H1 (cell line): ENCODE data around the gene MKX. TPM values are rescaled to one million over a fixed set of nuclear protein-coding genes. Genes with fewer than 3 reads are reported as not detected.

ENCODE experiments used
- CTCF ChIA-PET: fragments of 300-600 bp; sonication (Branson Sonifier 250); formaldehyde crosslinking; loops from one replicate; lab custom pipeline; 2021; ENCODE audit not compliant: partially characterized antibody; lab: Charles Lee
- POLR2A ChIA-PET: fragments of 300-600 bp; sonication (Branson Sonifier 250); formaldehyde crosslinking; loops from one replicate; lab custom pipeline; 2021; ENCODE audit warnings: inconsistent platforms; ENCODE audit not compliant: partially characterized antibody; lab: Charles Lee
- DNase-seq, 2 experiments: peaks; one replicate each; pipeline versions ENCODE4 v3.0.0 to v3.0.0-alpha.2; 2010 to 2022; ENCODE audit warnings: low spot score in 2 of 2, low read depth in 1 of 2, mixed read lengths in 1 of 2
- FAIRE-seq: peaks from 2 replicates; lab custom pipeline; 2011; peaks lifted over from hg19 to GRCh38; lab: Jason Lieb, UNC
- H2AFZ ChIP-seq: 2 replicates; pipeline ENCODE4 v1.8.1; 2012; ENCODE audit warnings: low read length, inconsistent platforms
- H2AK5ac ChIP-seq: 2 replicates; pipeline ENCODE4 v1.6.1; 2013; ENCODE audit warnings: low read depth, low read length
- H2BK120ac ChIP-seq: replicated peaks from 2 replicates; pipeline ENCODE3; 2013; ENCODE audit warnings: low read depth, low read length, inconsistent platforms
- H2BK12ac ChIP-seq: 2 replicates; pipeline ENCODE4 v1.6.1; 2013; ENCODE audit warnings: low read depth, low read length
- H2BK15ac ChIP-seq: 2 replicates; pipeline ENCODE4 v1.6.1; 2013; ENCODE audit warnings: low read length
- H2BK20ac ChIP-seq: 2 replicates; pipeline ENCODE4 v1.6.1; 2013; ENCODE audit warnings: low read length
- H2BK5ac ChIP-seq: 2 replicates; pipeline ENCODE4 v1.6.1; 2013; ENCODE audit warnings: low read depth, low read length
- H3K14ac ChIP-seq: 2 replicates; pipeline ENCODE4 v1.6.1; 2013; ENCODE audit warnings: inconsistent platforms; ENCODE audit not compliant: insufficient read length
- H3K18ac ChIP-seq: 2 replicates; pipeline ENCODE4 v1.6.1; 2013; ENCODE audit warnings: low read length; ENCODE audit errors: extremely low read depth
- H3K23ac ChIP-seq: 2 replicates; pipeline ENCODE4 v1.6.1; 2013; ENCODE audit warnings: inconsistent platforms; ENCODE audit not compliant: insufficient read length
- H3K23me2 ChIP-seq: 2 replicates; pipeline ENCODE4 v1.6.1; 2013; ENCODE audit warnings: low read depth, low read length
- H3K27ac ChIP-seq: 2 replicates; pipeline ENCODE4 v1.6.1; 2011; ENCODE audit warnings: low read depth, low read length, inconsistent platforms
- H3K27me3 ChIP-seq, 4 experiments: replicated peaks in 1 of 4; 1 replicate in 1 of 4; 2 replicates in 3 of 4; pipeline versions ENCODE4 v1.6.1 to v1.8.1; 2011 to 2013; ENCODE audit warnings: low read length in 3 of 4, mild to moderate bottlenecking in 3 of 4, inconsistent platforms in 2 of 4, mixed read lengths in 2 of 4, moderate library complexity in 1 of 4; ENCODE audit not compliant: control insufficient read depth in 3 of 4, insufficient read depth in 3 of 4; ENCODE audit errors: extremely low read depth in 1 of 4
- H3K36me3 ChIP-seq, 4 experiments: 2 replicates each; pipeline versions ENCODE4 v1.6.1 to v1.8.1; 2011 to 2013; ENCODE audit warnings: mild to moderate bottlenecking in 4 of 4, low read length in 3 of 4, moderate library complexity in 2 of 4, control low read depth in 1 of 4, inconsistent platforms in 1 of 4; ENCODE audit not compliant: insufficient read depth in 4 of 4, control insufficient read depth in 2 of 4
- H3K4ac ChIP-seq: replicated peaks from 2 replicates; pipeline ENCODE3; 2013; ENCODE audit warnings: low read length, low read depth, mixed read lengths, inconsistent platforms; ENCODE audit not compliant: insufficient read length
- H3K4me1 ChIP-seq, 4 experiments: replicated peaks in 1 of 4; 1 replicate in 1 of 4; 2 replicates in 3 of 4; pipeline versions ENCODE4 v1.6.1 to v1.8.1; 2011 to 2013; ENCODE audit warnings: low read length in 3 of 4, inconsistent platforms in 2 of 4, mixed read lengths in 1 of 4; ENCODE audit not compliant: insufficient read depth in 4 of 4, control insufficient read depth in 3 of 4
- H3K4me2 ChIP-seq, 2 experiments: 2 replicates each; pipeline versions ENCODE4 v1.6.1 to v1.8.1; 2011 to 2013; ENCODE audit warnings: low read depth in 2 of 2, low read length in 2 of 2, control low read depth in 1 of 2, inconsistent platforms in 1 of 2, mild to moderate bottlenecking in 1 of 2; ENCODE audit not compliant: insufficient read depth in 1 of 2
- H3K4me3 ChIP-seq, 4 experiments: fragments of 200-600, 300-600 bp in 1 of 4; sonication (generic), shearing (Covaris generic), sonication (Bioruptor Twin) in 1 of 4; 2 replicates each; pipeline versions ENCODE4 v1.5.1 to v1.8.1; 2011 to 2016; ENCODE audit warnings: low read length in 4 of 4, low read depth in 3 of 4, control low read depth in 2 of 4, inconsistent platforms in 2 of 4, mild to moderate bottlenecking in 2 of 4, mixed read lengths in 1 of 4, moderate library complexity in 1 of 4; ENCODE audit not compliant: insufficient read depth in 2 of 4; ENCODE audit errors: extremely low read depth in 1 of 4
- H3K56ac ChIP-seq: replicated peaks from 2 replicates; pipeline ENCODE3; 2013; ENCODE audit warnings: low read depth, mild to moderate bottlenecking, mixed read lengths, low read length, inconsistent platforms; ENCODE audit not compliant: insufficient read length
- H3K79me1 ChIP-seq: 2 replicates; pipeline ENCODE4 v1.6.1; 2013; ENCODE audit warnings: low read depth, low read length, control low read depth
- H3K79me2 ChIP-seq, 2 experiments: 2 replicates each; pipeline versions ENCODE4 v1.6.1 to v1.8.1; 2012 to 2013; ENCODE audit warnings: low read length in 2 of 2, mild to moderate bottlenecking in 2 of 2, inconsistent platforms in 1 of 2; ENCODE audit not compliant: insufficient read depth in 2 of 2, control insufficient read depth in 1 of 2
- H3K9ac ChIP-seq, 4 experiments: replicated peaks in 1 of 4; 1 replicate in 1 of 4; 2 replicates in 3 of 4; pipeline versions ENCODE4 v1.6.1 to v1.8.1; 2011 to 2013; ENCODE audit warnings: low read depth in 3 of 4, low read length in 3 of 4, control low read depth in 2 of 4, mild to moderate bottlenecking in 2 of 4, moderate library complexity in 2 of 4, inconsistent platforms in 1 of 4; ENCODE audit errors: extremely low read depth in 1 of 4
- H3K9me3 ChIP-seq, 2 experiments: 2 replicates each; pipeline versions ENCODE4 v1.6.1 to v1.8.1; 2012 to 2013; ENCODE audit warnings: mild to moderate bottlenecking in 2 of 2, moderate library complexity in 2 of 2, control low read depth in 1 of 2, inconsistent platforms in 1 of 2, low read depth in 1 of 2, low read length in 1 of 2, mixed read lengths in 1 of 2; ENCODE audit not compliant: insufficient read depth in 2 of 2
- H4K20me1 ChIP-seq, 2 experiments: replicated peaks in 1 of 2; 2 replicates each; pipeline versions ENCODE3 to v1.8.1; 2011 to 2013; ENCODE audit warnings: inconsistent platforms in 2 of 2, low read length in 2 of 2, mild to moderate bottlenecking in 1 of 2; ENCODE audit not compliant: insufficient read depth in 2 of 2, control insufficient read depth in 1 of 2
- H4K5ac ChIP-seq: 2 replicates; pipeline ENCODE4 v1.6.1; 2013; ENCODE audit warnings: low read length, low read depth, mixed read lengths, inconsistent platforms; ENCODE audit not compliant: insufficient read length
- H4K8ac ChIP-seq: 2 replicates; pipeline ENCODE4 v1.8.0; 2013; ENCODE audit warnings: mild to moderate bottlenecking, moderate library complexity, low read length, inconsistent platforms; ENCODE audit not compliant: insufficient read depth; ENCODE audit errors: extremely low read depth
- H4K91ac ChIP-seq: replicated peaks from 2 replicates; pipeline ENCODE3; 2013; ENCODE audit warnings: low read length, mixed read lengths, inconsistent platforms; ENCODE audit not compliant: insufficient read length
- EP300 ChIP-seq, 2 experiments: IDR thresholded peaks; 1 replicate in 1 of 2; 2 replicates in 1 of 2; pipeline ENCODE4 v1.6.1; 2011 to 2012; ENCODE audit warnings: low read depth in 2 of 2, low read length in 2 of 2, mild to moderate bottlenecking in 2 of 2, borderline replicate concordance in 1 of 2, inconsistent platforms in 1 of 2, moderate library complexity in 1 of 2
- GABPA ChIP-seq: IDR thresholded peaks from 2 replicates; pipeline ENCODE4 v1.6.1; 2011; ENCODE audit warnings: mild to moderate bottlenecking, low read length, moderate library complexity, borderline replicate concordance; ENCODE audit not compliant: insufficient read depth
- GTF2F1 ChIP-seq: IDR thresholded peaks from 2 replicates; pipeline ENCODE4 v1.6.1; 2012; ENCODE audit warnings: low read depth, low read length, improper control_type of control experiment, borderline replicate concordance
- KDM1A ChIP-seq: fragments of 200-600, 300-600 bp; sonication (generic); IDR thresholded peaks from 2 replicates; pipeline ENCODE4 v1.7.1; 2016; ENCODE audit warnings: mild to moderate bottlenecking, low read length, borderline replicate concordance
- WGBS, 2 experiments: shearing (Covaris generic) in 1 of 2; methylation state at CpG; one replicate each; pipeline versions ENCODE4 v1.1.6 to v1.1.7; 2013 to 2015; ENCODE audit warnings: low lambda C conversion rate in 2 of 2, mixed read lengths in 2 of 2, inconsistent platforms in 1 of 2, low coverage in 1 of 2, missing lambda C conversion rate in 1 of 2; ENCODE audit not compliant: insufficient replicate concordance in 2 of 2, insufficient coverage in 1 of 2, insufficient read length in 1 of 2; ENCODE audit errors: extremely low coverage in 1 of 2, missing lambda C conversion rate in 1 of 2; 5-methylcytosine and 5-hydroxymethylcytosine counted together
- polyA plus RNA-seq, 7 experiments: library from polyadenylated mRNA; depleted of rRNA in 3 of 7; stranded (reverse) in 5 of 7; unstranded in 2 of 7; fragments of >200 nt in 5 of 7; fragments of 200-250 nt in 2 of 7; gene quantifications; 1 replicate in 5 of 7; 2 replicates in 1 of 7; 4 replicates in 1 of 7; pipeline versions ENCODE4 v1.2.1 to v1.2.3, GENCODE V29; 2011 to 2013; ENCODE audit warnings: missing spikeins in 2 of 7, mixed read lengths in 2 of 7
- total RNA-seq: library from RNA; stranded (reverse); fragmentation: NEBNext Ultra II Directional; extraction: Animal tissue kit (Norgen Biotek cat#: 25700); gene quantifications from 2 replicates; pipeline ENCODE4 v1.2.1, GENCODE V29; 2021
- TF ChIP-seq, protein P1 (sequence below): IDR thresholded peaks from 2 replicates; pipeline ENCODE4 v1.6.1; 2011; ENCODE audit warnings: low read length, improper control_type of control experiment

The MKX gene
- total and polyA plus RNA-seq, 2 of the 8 experiments (the other 6 are each of a cell fraction or from before 2014, with no cell fraction given): 0.21 to 1.3 TPM

DNA sequence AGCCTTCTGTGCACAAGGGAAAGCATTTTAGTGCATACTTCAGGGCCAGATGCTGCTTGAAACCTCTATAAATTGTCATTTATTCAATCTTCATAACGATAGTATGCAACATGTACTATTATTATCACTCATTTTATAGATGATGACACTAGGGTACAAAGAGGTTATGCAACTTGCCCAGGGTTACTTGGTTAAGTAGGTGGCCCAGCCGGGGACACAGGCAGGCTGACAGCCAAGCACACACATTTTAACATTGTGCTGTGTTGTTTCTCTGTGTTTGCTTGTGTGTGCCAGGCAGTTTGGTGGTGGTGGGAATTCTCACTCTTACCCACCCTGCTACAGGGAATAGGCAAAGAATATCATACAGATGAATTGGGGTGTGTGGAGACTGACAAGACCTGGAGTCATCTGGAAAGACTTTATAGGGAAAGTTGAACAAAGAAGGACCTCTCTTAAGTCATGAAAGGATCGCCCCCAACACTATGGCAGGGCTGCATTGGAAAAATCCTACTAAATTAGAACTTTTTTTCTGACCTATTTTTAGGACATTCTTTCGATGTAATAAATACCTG lies 98.9 kb downstream of the MKX start:
- Histone ChIP-seq H2AFZ (no peak overlapping the region), H3K14ac (no peak overlapping the region), H3K23me2 (no peaks in the 10 kb centered on the region), H3K27me3 (no peaks in the 10 kb centered on the region), H3K9ac (no peak overlapping the region), H3K56ac (no peak overlapping the region), H4K8ac (no peak overlapping the region), H3K27ac (no peak overlapping the region), H3K18ac (no peak overlapping the region), H4K5ac (no peak overlapping the region), H2BK5ac (no peak overlapping the region), H4K20me1 (no peaks in the 10 kb centered on the region), H3K4me3 (no peak overlapping the region), H3K4me2 (no peak overlapping the region), H3K23ac (no peak overlapping the region), H3K36me3 (no peaks in the 10 kb centered on the region), H3K4ac (no peak overlapping the region), H3K79me1 (no peaks in the 10 kb centered on the region), H4K91ac (no peak overlapping the region), H2BK20ac (no peak overlapping the region), H3K4me1 (no peaks in the 10 kb centered on the region), H3K9me3 (no peaks in the 10 kb centered on the region), H2BK120ac (no peak overlapping the region), H2AK5ac (no peak overlapping the region), H2BK12ac (no peak overlapping the region), H3K79me2 (no peaks in the 10 kb centered on the region), H2BK15ac (no peak overlapping the region)
- 92% methylated on average over 4 of the region's 4 CpGs; no CpG with 5 or more reads in 1 of the 2 experiments for WGBS, 2 experiments
- ChIA-PET CTCF (interaction anchor here (1.4 kb wide), 1 partner anchor 11 kb away, joined by 3 read pairs; no protein-coding TSS in a partner anchor), POLR2A (no interaction called here)
- no peak for DNase-seq
- no peak for FAIRE-seq
- no peak for TF ChIP-seq KDM1A
- TF ChIP-seq GABPA: no peak
- TF ChIP-seq GTF2F1: no peak
- no peak for TF ChIP-seq EP300 (IDR thresholded peaks at IDR 0.05; ENCODE audit: borderline replicate concordance in 1 of 2, low read depth in 2 of 2, low read length in 2 of 2)
- TF ChIP-seq, protein P1, sequence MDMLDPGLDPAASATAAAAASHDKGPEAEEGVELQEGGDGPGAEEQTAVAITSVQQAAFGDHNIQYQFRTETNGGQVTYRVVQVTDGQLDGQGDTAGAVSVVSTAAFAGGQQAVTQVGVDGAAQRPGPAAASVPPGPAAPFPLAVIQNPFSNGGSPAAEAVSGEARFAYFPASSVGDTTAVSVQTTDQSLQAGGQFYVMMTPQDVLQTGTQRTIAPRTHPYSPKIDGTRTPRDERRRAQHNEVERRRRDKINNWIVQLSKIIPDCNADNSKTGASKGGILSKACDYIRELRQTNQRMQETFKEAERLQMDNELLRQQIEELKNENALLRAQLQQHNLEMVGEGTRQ: no peak
